Stimulated activated CD8-positive, alpha-beta memory T cell treated with anti-CD3 and anti-CD28 coated beads, Interleukin-15, amount 100 ng/mL, for 48 hours (primary cell): ENCODE results near the gene RAB6B.

Experiments used
- DNase-seq, 2 donors: peaks; one replicate each; pipeline ENCODE4 v3.0.0-alpha.2; 2020; ENCODE audit warnings: low read depth in 2 of 2

RAB6B gene

DNA sequence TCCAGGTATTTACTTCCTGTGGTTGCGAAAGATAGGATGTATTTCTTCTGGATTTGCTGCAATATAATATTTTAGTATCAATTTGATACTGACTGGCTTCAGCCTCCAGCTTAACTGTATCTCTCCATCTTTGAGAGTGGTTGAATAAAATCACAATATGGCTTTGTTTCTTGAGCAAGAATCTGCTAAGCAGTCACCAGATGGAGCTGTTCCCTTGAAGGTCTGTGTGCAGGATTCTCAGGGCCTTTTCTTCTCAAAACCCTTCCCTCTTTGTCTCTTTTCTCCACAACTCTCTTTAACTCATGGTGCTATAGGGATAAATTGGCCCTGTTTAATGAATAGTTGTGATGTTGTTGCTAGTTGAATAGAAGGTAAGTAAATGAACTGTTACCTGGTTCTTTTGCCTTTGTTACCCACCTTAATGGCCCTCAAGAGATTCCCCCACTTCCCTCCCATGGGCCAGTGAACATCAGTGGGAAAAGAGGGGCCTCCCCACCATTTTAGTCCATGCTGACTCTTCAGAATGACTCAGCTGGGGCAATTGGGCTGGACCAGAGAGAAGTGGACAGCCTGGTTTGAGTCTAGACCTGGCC lies 34.8 kb upstream of the RAB6B start:
- no peak for DNase-seq

DNA sequence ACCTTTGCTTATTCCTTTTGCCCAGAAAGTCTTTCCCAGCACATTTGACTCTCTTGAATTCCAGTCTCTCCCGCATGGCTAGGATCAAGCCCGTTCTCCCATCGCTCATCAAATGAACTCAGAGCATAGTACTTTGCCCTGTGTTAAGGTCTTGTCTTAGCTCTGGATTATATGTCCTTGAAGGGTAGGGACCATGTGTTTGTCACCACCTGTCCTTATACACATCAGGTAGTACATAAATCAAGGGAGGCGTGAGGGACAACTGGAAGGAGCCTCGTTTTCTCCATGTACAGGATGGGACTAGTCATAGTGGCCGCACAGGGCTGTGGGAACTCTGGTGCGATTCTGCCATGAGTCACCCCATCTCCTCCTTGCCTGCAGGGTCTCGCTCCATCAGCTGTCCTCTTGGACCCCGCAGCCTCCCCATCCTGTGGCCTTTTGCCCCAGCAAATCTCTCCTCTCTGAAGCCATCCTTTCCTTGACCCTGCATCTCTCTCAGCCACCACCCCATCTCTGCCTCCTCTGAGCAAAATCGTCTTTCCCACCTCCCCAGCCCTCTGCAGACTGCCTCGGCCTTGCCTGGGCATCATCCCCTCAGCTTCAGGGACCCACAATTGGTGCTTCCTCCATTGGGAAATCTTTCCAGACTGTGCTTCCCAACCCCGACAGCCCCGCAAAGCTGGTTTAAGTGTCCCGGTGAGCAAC lies 33.4 kb upstream of the RAB6B start:
- DNase-seq, result no peak

DNA sequence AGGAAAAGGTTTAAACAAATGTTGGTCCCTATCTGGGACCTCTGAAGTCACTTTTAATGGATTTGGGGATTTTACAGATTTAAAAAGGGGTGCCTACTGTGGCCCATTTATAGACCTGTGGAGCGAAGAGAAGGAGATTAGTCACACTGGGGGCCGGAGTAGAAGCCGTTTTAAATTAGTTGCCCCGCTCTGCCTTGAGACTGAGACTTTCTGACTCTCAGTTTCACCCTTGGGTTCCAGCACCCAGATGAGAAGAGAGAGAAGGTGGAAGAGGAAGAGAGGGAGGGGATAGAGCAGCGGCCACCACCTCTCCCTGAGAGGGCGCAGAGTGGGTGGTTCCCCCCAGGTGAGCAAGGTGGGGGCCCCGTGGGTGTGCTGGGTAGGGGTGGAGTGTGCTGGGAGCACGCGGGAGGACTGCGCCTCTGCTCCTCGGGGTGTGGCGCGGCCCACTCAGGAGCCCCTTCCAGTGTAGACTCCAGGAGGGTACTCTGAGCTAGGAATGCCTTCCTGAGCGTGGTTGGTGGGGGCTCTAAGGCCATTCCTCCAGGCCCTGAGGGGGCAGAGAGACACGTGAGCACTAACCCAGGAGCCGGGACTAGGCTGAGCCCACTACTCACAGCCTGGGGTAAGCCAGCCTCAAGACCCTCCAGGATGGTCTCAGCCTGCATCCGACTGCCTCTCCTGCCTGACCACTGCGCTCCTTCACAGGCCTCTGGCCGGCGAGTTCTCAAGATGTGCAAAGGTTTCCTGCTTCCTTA lies 32.6 kb upstream of the RAB6B start:
- DNase-seq, result no peak

DNA sequence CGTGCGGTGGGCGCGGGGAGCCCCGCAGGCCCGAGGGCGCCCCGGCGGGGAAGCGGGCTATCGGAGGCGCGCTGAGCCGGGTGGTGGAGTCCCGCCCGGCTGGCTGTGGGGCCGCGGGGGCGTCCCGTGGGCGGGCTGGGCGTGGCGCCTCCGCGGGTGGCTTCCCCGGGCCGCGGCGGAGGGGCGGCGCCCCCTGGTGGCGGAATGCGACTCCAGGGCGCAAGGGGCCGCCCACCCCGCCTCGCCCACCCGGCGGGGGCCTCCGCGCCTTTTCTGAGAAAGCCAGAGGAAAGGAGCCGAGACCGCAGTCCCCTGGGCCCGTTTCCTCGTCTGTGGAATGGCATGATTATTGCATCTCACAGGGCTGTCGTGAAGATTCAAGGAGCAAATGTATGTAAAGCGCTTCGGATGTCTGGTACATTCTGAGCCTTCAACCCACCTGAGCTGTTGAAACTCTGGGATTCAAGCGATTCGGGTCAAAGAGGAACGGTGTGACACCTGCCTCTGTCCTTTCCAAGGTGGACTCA lies 31.9 kb upstream of the RAB6B start:
- DNase-seq, result peak; percentile 55 to 61

DNA sequence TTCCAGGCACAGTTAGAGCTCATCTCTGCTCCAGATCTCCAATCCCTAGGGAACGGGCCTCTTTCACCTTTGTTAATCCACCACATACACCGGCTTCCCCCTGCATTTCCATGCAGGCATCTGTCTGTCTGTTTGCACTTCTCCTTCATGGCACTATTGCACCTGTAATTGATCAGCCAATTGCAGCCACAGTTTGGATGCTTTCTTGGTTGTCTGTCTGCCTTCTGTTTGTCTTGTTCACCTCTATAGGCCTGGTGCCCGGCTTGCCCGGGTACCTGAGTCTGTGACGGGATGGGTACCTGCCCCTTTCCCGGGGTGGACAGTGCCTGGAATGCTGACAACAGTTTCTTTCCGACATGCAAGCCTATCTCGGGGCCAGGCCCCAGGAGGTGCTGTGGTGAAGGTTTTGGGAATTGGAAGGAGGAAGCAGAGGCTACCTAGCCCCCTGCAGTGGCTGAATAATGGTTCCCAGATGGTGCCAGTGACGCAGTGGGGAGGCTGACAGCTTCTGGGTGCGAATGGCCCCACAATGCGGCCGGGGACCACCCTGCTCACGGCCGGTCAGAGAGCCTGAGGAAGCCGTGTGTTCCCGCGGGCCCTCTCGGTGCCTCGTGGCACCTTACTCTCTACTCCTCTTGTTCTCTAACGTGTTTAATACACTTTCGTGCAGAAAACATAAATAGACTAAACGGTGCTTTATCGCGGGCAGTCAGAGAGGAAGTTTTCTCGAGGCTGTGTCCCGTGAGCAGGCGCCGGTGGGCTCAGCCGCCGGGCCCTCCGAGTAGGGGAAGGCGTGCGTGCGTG lies 31.3 kb upstream of the RAB6B start:
- DNase-seq, result no peak

DNA sequence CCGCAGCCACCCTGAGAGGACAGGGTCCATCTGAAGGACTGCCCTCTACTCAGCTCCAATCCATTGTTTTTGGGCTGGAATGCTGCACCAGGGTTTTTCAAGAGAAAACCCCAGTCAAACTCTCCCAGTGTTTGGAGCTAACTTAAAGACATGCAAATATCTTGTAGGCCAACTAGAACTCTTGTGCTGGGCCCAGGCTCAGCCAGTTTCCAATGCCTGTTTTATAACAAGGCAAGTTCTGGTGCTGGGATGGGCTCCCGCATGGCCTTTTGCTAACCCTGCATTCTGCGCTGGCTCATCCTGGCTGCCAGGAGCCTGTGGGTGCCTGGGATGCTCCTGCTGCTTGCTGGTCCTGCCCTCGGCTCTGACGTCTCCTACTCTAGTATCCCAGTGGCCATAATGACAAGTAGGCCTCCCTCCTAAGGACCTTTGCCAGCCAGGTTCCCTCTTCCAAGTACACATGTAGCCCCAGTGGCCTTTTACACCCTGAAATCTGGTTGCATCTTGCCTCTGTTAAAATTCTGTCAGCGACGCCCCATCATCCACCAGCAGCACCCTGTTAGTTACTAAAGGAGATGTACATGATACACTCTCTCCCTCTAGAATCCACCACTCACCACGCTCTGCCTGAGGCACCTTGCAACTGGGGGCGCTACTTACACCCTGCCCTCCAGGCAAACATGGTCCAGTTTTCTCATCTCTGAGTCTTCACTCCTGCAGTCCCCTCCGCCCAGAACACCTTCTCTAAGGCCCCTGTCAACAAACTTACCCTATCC lies 30.5 kb upstream of the RAB6B start:
- no peak for DNase-seq

DNA sequence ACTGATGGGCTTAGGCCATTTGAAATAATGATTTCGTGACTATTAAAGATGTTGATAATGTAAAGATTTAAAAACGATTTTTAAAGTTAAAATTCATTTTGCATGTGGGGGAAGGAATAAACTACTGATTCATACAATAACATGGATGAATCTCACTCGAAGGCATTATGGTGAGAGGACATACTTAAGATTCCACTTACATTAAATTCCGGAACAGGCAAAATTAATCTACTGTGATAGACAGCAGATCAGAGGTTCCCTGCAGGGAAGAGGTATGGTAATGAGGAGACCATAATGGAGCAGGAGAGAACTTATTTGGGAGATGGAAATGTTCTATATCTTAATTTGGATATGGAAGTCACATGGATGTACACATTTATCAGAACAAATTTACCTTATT lies 28.4 kb upstream of the RAB6B start:
- no peak for DNase-seq

DNA sequence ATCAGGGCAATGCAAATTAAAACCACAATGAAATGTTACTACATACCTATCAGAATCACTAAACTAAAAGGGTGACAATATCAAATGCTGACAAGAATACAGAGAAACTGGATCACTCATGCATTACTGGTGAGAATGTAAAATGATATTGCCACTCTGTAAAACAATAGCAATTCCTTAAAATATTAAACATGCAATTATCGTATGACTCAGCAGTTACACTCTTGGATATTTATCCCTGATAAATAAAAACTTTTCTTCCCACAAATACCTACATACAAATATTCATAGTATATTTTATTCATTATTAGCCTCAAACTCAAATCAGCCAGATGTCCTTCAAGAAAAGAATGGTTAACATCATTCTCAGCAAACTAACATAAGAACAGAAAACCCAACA lies 25.9 kb upstream of the RAB6B start:
- no peak for DNase-seq

DNA sequence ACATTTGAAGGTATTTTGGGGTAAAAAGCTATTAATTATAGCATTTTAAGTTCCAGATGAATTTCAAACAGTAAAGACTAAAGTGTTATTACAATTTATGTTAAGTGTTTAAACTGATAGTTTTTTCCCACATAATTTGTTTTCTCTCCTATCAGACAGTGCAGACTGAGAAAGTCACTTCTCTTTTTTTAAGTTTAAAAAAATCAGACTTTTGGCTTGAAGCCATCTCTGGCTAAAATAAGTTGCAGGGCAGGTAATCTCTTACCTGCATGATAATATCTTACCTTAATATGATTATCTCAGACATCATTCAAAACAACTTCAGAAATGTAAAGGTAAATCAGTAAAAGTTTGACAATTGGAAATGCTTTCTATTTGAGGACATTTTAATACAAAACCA lies 21.5 kb upstream of the RAB6B start:
- DNase-seq, result no peak

DNA sequence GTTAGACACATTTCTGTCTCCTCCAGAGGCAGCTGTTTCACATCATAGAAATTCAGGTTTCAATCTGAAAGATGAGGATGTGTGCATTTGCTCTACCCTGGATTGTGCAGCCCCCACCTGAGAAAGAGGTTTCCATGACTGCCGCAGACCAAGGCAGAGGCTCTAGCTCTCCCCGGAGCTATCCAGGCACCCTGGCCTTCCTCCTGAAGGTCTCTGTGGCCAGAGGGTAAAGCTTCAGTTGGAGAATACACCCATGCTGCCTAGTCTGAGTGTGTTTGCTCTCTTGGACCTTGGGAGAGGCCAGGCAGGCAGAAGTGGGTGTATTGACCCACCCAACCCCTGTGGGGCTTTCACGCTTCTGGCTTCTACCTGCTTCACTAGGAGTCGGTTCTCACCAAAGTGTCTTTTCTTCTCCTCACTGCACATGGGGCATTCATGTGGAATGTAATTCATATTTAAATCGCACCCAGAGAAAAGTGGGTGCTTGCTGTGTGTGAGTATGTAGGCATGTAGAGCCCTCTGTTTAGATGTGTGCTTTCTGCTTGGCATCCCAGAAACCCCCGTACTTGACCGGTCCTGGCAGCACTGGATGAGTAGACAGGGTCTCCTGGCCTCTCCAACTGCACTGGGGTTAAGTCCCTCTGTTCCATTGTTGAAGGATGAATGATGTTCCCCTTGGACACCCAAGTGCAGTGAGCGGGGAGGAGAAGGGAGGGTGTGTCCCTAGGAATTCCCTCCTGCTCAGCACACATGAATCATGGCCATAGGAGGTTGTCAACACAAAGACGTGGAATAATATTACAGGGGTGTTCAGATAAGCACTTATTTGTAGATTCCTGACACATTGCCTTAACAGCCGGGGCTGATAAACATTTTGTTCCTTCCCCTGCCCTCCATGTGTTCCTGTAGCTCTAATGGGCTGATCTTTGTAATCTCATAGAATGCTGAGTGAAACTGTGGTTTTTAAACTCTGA lies 20.3 kb upstream of the RAB6B start:
- no peak for DNase-seq

DNA sequence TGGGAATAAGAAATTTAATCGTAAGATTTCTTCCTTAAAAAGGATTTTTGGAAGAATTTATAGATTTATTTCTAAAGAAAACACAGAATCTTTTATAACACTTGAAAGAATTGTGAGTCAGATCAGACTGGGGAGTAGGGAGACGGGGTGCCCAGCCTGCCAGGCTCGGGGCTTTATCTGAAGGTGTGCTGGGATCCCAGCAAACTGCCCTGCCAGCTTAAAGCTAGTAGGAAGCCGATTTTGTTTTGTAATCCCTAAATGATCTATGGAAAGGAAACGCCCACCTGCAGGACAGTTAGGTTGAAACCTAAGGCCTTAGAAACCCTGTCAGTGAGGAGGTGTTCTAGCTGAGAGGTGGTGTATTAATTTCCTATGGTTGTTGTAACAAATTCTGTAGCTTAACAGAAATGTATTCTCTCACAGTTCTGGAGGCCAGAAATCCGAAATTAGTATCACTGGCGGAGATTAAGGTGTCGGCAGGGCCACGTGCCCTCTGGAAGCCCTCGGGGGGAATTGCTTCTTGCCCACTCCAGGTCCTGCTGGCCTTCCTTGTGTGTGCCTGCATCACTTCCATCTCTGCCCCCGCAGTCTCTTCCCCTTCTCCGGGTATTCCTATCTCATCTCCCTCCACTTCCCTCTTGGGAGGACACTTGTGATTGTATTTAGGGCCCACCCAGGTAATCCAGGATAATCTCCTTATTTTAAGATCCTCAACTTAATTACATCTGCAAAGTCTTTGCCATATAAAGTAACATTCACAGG lies 19.3 kb upstream of the RAB6B start:
- DNase-seq, result no peak

DNA sequence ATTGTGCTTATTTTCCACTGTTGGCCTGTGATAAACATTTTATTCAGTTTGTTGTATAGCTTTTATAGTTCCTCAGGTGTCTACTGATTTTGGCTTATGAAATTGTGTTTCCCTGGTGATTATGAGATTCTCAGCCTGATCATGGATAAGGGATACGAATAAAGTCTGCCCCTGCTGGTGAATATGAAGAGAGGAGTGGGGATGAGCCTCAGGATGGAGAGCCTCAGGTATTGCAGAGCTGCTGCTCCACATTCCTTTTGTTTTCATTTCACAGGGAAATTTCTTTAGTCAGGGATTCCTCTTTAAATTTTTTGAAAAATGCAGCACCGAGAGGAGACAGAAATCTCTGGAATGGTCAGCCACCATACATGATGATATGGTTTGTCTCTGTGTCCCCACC lies 14.7 kb upstream of the RAB6B start:
- no peak for DNase-seq

DNA sequence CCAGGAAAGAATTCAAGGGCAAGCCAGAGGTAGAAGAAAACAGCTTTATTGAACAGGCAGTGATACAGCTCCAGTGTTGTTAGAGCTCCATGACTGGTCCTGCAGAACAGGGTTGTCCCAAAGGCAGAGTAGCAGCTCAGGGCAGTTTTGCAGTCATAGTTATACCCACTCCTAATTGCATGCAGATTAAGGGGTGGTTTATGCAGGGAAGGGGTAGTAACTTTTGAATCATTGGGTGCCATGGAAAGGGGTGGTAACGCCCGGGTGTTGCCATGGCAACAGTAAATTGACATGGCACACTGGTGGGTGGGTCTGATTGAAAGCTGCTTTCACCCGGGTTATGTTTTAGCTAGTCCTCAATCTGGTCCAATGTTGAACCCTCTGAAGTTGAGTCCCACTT lies 9.7 kb upstream of the RAB6B start:
- no peak for DNase-seq

DNA sequence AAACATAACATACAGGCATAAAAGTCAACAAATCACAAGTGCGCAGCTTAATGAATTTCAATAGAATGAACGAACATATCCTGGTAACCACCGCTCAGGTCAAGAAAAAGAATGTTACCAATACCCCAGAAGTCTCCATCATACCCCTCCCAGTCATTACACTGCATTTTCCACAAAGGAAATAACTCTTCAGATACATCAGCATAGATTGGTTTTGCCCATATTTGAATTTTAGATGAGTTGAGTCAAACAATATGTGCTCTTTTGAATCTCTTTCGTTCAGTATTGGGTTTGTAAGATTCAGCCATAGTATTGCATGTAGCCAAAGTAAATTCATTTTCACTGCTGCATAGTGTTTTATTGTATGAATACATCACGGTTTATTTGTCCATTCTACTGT lies 6.2 kb upstream of the RAB6B start:
- no peak for DNase-seq

DNA sequence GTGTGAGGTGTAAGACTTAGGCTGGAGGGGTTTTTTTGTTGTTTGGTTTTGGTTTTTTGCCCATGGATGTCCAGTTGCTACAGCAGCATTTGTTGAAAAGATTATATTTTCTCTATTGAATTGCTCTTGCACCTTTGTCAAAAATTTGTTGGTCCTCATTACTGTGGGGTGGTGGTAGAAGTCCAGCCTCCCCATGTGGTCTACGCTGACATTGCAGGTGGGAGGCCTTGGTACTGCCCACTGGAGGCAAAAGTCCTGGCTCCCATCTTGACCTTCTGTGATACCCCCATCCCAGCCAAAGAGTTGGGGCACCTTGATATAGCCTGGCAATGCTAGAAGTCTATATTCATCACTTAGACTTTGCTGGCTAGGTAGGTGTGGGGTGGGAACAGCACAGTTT lies 5.4 kb upstream of the RAB6B start:
- DNase-seq, result no peak

DNA sequence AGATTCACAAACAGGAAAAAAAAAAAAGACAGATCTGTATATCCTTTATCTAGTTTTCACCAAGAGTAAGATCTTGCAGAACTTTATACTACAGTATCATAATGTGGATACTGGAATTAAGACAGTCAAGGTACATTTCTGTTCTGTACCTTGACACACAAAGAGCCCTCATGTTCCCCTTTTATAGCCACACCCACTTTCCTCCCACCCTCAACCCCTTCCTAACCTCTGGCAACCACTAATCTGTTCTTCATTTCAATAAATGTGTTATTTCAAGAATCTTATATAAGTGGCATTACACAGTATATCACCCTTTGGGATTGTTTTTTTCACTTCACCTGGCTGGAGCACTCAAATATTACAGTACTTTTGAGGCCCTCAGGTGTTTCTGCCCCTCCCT lies 3.6 kb upstream of the RAB6B start:
- no peak for DNase-seq

DNA sequence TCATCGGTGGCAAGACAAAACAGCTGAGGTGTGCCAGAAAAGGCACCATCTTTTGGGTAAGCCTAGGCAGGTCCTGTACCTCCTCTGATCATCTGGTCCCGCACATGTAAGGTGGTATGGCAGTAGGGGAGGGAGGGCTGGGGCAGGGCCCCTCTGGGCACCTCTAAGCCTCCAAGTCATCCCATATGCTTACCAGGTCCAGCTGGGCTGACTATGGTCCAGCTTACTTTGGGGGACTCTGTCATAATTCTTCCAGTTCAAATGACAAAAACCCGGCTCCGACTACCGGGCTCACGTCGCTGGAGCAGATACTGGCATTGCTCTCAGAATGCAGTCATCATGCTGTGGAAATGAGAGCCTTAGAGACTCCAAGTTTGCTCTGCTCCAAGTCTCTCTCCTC lies 1.9 kb upstream of the RAB6B start:
- DNase-seq, result no peak

DNA sequence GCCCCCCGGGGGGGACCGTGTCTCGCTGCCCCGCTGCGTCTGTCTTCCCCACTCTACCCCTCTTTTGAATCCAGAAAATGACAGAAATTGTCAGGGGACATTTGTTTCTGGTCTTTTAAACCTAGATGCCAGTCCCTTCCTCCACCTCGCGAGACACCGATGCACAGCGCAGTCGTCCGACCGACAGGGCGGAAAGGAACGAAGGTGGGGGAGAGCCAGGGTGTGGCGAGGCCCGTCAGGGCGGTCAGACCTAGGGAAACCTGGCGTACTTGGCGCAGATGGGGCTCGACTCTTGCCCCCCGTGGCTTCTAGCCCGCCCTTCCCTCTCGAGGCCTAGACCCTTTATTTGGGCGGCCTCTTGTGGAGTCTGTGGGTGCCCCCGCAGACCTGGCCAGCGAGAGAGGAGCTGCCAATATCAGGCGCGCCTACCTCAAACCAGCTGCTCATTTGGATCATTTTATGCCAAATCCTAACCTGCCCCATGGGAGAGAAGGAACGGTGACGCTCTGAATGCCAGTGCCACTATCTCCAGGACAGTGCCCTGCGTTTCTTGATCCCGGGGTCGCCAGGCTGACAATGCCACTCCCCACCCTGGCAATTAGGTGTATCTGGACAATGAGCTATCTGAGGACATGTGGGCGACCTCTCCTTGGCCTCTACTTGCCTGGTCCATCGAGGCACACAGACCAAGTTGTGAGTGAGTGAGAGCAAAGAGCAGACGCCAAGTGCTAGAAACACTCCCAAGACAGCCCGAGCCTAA lies 500 bp upstream of the RAB6B start:
- no peak for DNase-seq
